NCI-H774 (cell line): ENCODE measurements around the gene SERPINB1.

ENCODE experiments used
- DNase-seq: peaks from one replicate; lab custom pipeline; 2025; lab: John Stamatoyannopoulos, UW

SERPINB1 gene

GRCh38 chr6:2791450-2791974 is 50.2 kb downstream of the SERPINB1 start:
- no peak for DNase-seq

- DNase-seq, result peak; percentile 10
These were observed 50.8 kb downstream of the SERPINB1 start for GRCh38 chr6:2790588-2791449.

- DNase-seq, result no peak
These were observed 55.4 kb downstream of the SERPINB1 start for GRCh38 chr6:2786269-2786668.

- DNase-seq, result no peak
These were observed 56.7 kb downstream of the SERPINB1 start for GRCh38 chr6:2784930-2785329.

- DNase-seq, result no peak
These were observed 57.6 kb downstream of the SERPINB1 start for GRCh38 chr6:2784061-2784460.

- DNase-seq, result no peak
These were observed 58.3 kb downstream of the SERPINB1 start for GRCh38 chr6:2783188-2783963.

GRCh38 chr6:2782825-2783187 is 58.9 kb downstream of the SERPINB1 start:
- no peak for DNase-seq

GRCh38 chr6:2782356-2782708 is 59.3 kb downstream of the SERPINB1 start:
- no peak for DNase-seq
